Measurements from ENCODE around the gene NPSR1.
"Not testable (repeated sequence)": the region's sequence is repeated elsewhere in the genome, so short reads cannot be mapped to it uniquely, and the experiment has no call there.

Gene NPSR1

DNA sequence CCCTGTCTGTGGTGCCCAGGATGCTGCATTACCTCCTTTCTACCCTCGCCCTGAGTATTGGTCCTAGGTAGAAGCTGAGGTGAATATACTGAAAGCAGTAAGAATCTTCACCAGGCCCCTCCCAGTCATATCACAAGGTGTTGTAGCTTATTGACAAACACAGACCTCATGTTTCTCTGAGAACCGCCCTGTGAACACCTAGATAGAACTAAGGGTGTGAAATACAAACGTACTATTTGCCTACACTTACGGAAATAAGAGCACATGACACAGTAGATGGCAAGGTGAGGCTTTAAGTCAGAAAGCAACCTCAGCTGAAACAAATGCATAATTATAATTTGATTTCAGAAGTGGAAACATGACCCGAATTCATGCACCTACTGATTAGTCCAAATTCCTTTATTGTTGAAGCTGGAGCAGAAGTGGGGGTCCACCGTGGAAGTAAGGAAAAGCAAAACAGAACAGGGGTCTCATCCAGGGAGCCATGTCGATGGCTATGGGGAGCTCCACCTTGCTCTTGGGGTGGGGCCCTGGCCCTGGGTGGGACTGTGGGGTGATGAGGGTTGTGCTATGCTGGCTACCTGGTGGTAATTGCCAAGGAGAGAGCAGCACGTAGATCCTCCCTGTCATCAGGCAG lies at the start of gene NPSR1:
TSS of gene NPSR1 (plus strand) at position 587 of the 637 bp plus-strand sequence. CDS start 195 bp downstream, outside the sequence.
- H3K4me3 ChIP-seq (ENCODE audit: low read depth, low read length): no peak within 1 kb of the TSS
- TF ChIP-seq, protein P1, sequence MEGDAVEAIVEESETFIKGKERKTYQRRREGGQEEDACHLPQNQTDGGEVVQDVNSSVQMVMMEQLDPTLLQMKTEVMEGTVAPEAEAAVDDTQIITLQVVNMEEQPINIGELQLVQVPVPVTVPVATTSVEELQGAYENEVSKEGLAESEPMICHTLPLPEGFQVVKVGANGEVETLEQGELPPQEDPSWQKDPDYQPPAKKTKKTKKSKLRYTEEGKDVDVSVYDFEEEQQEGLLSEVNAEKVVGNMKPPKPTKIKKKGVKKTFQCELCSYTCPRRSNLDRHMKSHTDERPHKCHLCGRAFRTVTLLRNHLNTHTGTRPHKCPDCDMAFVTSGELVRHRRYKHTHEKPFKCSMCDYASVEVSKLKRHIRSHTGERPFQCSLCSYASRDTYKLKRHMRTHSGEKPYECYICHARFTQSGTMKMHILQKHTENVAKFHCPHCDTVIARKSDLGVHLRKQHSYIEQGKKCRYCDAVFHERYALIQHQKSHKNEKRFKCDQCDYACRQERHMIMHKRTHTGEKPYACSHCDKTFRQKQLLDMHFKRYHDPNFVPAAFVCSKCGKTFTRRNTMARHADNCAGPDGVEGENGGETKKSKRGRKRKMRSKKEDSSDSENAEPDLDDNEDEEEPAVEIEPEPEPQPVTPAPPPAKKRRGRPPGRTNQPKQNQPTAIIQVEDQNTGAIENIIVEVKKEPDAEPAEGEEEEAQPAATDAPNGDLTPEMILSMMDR (IDR thresholded peaks at IDR 0.05; ENCODE audit: low read depth, low read length, missing control alignments): no peak
- H3K36me3 ChIP-seq (replicated peaks): no peaks in the 10 kb centered on the region
- in situ Hi-C loops (cut with HindIII; ENCODE audit: low pct_ligation_motif_present, low sequenced_read_pairs): no loop called here
- no peak for DNase-seq
- H3K27ac ChIP-seq: no peak within 1 kb of the TSS
- no peaks in the 10 kb centered on the region for H3K27me3 ChIP-seq (replicated peaks)

DNA sequence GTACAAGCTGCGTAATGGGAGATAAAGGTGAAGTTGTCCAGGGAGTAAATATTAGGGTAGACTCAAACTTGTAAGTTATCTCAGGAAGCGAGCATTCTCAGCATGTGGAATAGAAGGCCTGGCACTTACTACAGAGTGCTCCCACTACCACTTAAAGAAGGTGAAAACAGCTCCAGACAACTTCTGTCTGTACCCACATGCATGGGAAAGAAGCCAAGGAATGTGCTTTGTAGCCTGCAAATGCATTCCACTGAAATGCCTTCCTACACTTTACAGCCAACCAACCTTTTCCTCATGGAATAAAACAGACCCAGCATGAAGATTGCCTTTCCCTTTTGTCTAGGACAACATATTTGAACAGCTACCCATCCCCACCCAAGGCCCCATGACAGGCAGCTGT lies 45.4 kb upstream of the NPSR1 start:
- H3K27me3 ChIP-seq (replicated peaks): no peaks in the 10 kb centered on the region
- DNase-seq: no peak
- no peak overlapping the region for H3K27ac ChIP-seq
- no peak overlapping the region for H3K4me3 ChIP-seq (ENCODE audit: low read depth, low read length)
- in situ Hi-C loops (cut with HindIII; ENCODE audit: low pct_ligation_motif_present, low sequenced_read_pairs): no loop called here
- TF ChIP-seq, protein P1 (IDR thresholded peaks at IDR 0.05; ENCODE audit: low read depth, low read length, missing control alignments): no peak
- no peaks in the 10 kb centered on the region for H3K36me3 ChIP-seq (replicated peaks)

GRCh38 chr7:34620425-34620824 lies 37.6 kb upstream of the NPSR1 start:
- in situ Hi-C loops (cut with HindIII; ENCODE audit: low pct_ligation_motif_present, low sequenced_read_pairs): no loop called here
- no peak for DNase-seq
- H3K4me3 ChIP-seq (ENCODE audit: low read depth, low read length): no peak overlapping the region
- no peak overlapping the region for H3K27ac ChIP-seq
- TF ChIP-seq, protein P1 (IDR thresholded peaks at IDR 0.05; ENCODE audit: low read depth, low read length, missing control alignments): no peak
- no peaks in the 10 kb centered on the region for H3K36me3 ChIP-seq (replicated peaks)
- H3K27me3 ChIP-seq (replicated peaks): no peaks in the 10 kb centered on the region

DNA sequence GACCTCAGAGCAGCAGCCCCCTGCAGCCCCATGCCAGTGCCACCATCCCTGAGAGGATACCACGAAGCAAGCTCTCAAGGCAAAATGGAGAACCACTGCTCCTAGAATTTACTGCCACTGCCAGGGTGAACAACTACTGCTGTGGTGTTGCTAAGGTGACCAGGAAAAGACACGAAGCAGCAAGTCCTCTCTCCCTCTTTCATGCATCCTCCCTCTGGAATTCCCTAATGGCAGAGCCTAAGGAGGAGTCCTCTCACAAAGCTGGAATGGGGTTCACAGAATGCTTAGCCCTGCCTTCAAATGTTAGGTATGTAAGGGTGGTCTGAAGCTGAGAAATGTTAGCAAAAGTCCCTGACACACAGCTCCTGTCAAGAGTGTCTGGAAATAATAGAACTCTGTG lies 35.8 kb upstream of the NPSR1 start:
- TF ChIP-seq, protein P1 (IDR thresholded peaks at IDR 0.05; ENCODE audit: low read depth, low read length, missing control alignments): no peak
- Histone ChIP-seq H3K27ac (no peak overlapping the region), H3K36me3 (replicated peaks) (no peaks in the 10 kb centered on the region), H3K4me3 (ENCODE audit: low read depth, low read length) (no peak overlapping the region), H3K27me3 (replicated peaks) (no peaks in the 10 kb centered on the region)
- in situ Hi-C loops (cut with HindIII; ENCODE audit: low pct_ligation_motif_present, low sequenced_read_pairs): no loop called here
- DNase-seq: no peak

- no peak overlapping the region for H3K27ac ChIP-seq
- H3K36me3 ChIP-seq (replicated peaks): no peaks in the 10 kb centered on the region
- in situ Hi-C loops (cut with HindIII; ENCODE audit: low pct_ligation_motif_present, low sequenced_read_pairs): no loop called here
- no peaks in the 10 kb centered on the region for H3K27me3 ChIP-seq (replicated peaks)
- H3K4me3 ChIP-seq (ENCODE audit: low read depth, low read length): no peak overlapping the region
- TF ChIP-seq, protein P1 (IDR thresholded peaks at IDR 0.05; ENCODE audit: low read depth, low read length, missing control alignments): no peak
- DNase-seq: no peak
Observed at GRCh38 chr7:34622771-34623250, 35.2 kb upstream of the NPSR1 start.

GRCh38 chr7:34628618-34629017 lies 29.4 kb upstream of the NPSR1 start:
- in situ Hi-C loops (cut with HindIII; ENCODE audit: low pct_ligation_motif_present, low sequenced_read_pairs); H3K27ac ChIP-seq; H3K36me3 ChIP-seq (replicated peaks); H3K4me3 ChIP-seq (ENCODE audit: low read depth, low read length); DNase-seq; H3K27me3 ChIP-seq (replicated peaks): not testable (repeated sequence)

All from brain microvascular endothelial cell (primary cell).